Sigmoid colon (tissue), 7 donors: ENCODE results near the gene OTUB1. TPM values are rescaled to one million over a fixed set of nuclear protein-coding genes. Genes with fewer than 3 reads are reported as not detected.

ENCODE experiments used
- DNase-seq: peaks from one replicate; pipeline ENCODE4 v3.0.0-alpha.2; 2019
- H3K27ac ChIP-seq, 4 donors: fragments of 200-600 bp; sonication (generic); one replicate each; pipeline ENCODE4 v1.5.1; 2016 to 2019; ENCODE audit warnings: mild to moderate bottlenecking in 1 of 4
- H3K27me3 ChIP-seq, 3 donors: fragments of 200-600 bp; sonication (generic); one replicate each; pipeline ENCODE4 v1.5.1; 2019; ENCODE audit warnings: mild to moderate bottlenecking in 1 of 3
- H3K36me3 ChIP-seq, 4 donors: fragments of 200-600 bp; sonication (generic); one replicate each; pipeline ENCODE4 v1.5.1; 2016 to 2019
- H3K4me1 ChIP-seq, 4 donors: fragments of 200-600 bp; sonication (generic); one replicate each; pipeline ENCODE4 v1.5.1; 2017 to 2019
- H3K4me3 ChIP-seq, 4 donors: fragments of 200-600 bp; sonication (generic); one replicate each; pipeline ENCODE4 v1.5.1; 2017 to 2019; ENCODE audit warnings: mild to moderate bottlenecking in 2 of 4, moderate library complexity in 1 of 4
- H3K9me3 ChIP-seq, 4 donors: fragments of 200-600 bp in 3 of 4; sonication (generic) in 3 of 4; one replicate each; pipeline versions ENCODE4 v1.5.1 to v1.6.1; 2013 to 2019
- CTCF ChIP-seq, 4 experiments: fragments of 450-650 bp in 3 of 4; fragments of 200-600 bp in 1 of 4; IDR thresholded peaks; one replicate each; pipeline ENCODE4 v1.5.1; 2016 to 2019; ENCODE audit warnings: antibody characterized with exemption in 4 of 4, mild to moderate bottlenecking in 3 of 4, moderate library complexity in 2 of 4
- EP300 ChIP-seq, 4 donors: sonication (generic); formaldehyde crosslinking; IDR thresholded peaks; one replicate each; pipeline ENCODE4 v1.6.1; 2017; ENCODE audit warnings: antibody characterized with exemption in 4 of 4
- POLR2A ChIP-seq, 2 donors: fragments of 450-650 bp; IDR thresholded peaks; one replicate each; pipeline ENCODE4 v1.6.1; 2016; ENCODE audit warnings: antibody characterized with exemption in 2 of 2, mild to moderate bottlenecking in 2 of 2, moderate library complexity in 2 of 2
- POLR2AphosphoS5 ChIP-seq, 4 donors: sonication (generic); formaldehyde crosslinking; IDR thresholded peaks; one replicate each; pipeline ENCODE4 v1.6.1; 2017; ENCODE audit warnings: antibody characterized with exemption in 4 of 4
- WGBS, 2 donors: extraction: QIAGEN DNeasy Blood & Tissue Kit; methylation state at CpG; one replicate each; pipeline ENCODE4 v1.1.7; 2013; 5-methylcytosine and 5-hydroxymethylcytosine counted together
- intact Hi-C: fragments of 100-400 bp; cut with DNase I; formaldehyde crosslinking; loops from one replicate; pipeline ENCODE4 v1.15.1; 2023
- polyA plus RNA-seq, 3 donors: library from polyadenylated mRNA; stranded (reverse); fragments of 200-250 nt; gene quantifications; one replicate each; pipeline ENCODE4 v1.2.3, GENCODE V29; 2013
- total RNA-seq, 4 donors: library from RNA; depleted of rRNA; stranded (reverse); fragments of >200 nt; gene quantifications; one replicate each; pipeline ENCODE4 v1.1.0, GENCODE V29; 2016
- donor health status: healthy with polysubstance abuse.
- donor health status: Bipolar disorder and iron deficiency.
- donor health status: healthy.

The OTUB1 gene
- total and polyA plus RNA-seq, 7 donors = 44.8 to 96.4 (median 61.7) TPM

DNA sequence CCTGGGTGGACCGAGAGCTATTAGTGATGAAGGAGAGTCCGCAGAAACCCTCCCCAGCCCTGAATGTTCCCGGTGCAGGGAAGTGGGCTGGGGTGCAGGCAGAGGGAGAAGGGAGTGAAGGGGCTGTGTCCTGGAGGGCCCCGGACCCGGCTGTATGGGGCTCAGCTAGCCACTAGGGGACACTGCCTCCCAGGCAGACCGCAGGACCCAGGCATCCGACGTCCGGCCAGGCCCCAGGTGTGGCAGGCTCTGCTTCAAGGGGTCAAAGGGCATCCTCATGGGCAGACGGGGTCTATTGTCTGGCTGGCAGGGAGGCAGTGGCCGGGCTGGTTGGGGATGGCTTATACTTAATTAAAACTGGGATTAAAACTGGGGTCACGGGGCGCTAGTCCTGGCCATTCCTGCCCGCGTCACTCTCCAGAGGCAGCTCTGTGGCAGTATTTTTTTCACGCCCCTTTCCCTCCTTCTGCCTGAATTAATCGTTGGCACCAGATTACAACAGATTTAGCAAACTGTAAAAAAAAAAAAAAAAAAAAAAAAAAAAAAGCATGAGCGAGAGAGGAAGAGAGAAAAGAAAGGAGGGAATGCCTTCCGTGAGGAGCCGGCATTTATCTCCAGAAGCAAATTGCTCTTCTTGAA lies 54.6 kb downstream of the OTUB1 start:
- Histone ChIP-seq H3K27me3 (no peaks in the 10 kb centered on the region), H3K9me3 (no peaks in the 10 kb centered on the region), H3K4me3 (no peak overlapping the region), H3K4me1 (peaks cover 0 to 37% (median 12%) of the 10 kb centered on the region in 4 donors), H3K36me3 (no peaks in the 10 kb centered on the region), H3K27ac (peak overlapping the region in 2 of 4 donors; percentile 26 to 28)
- intact Hi-C loops = no loop called here
- 62 to 71% methylated on average over 20 of the region's 20 CpGs for WGBS, 2 donors
- peak; percentile 23 to 54 (median 43) for TF ChIP-seq CTCF (IDR thresholded peaks at IDR 0.05)
- TF ChIP-seq EP300 (IDR thresholded peaks at IDR 0.05) = no peak
- DNase-seq = no peak

DNA sequence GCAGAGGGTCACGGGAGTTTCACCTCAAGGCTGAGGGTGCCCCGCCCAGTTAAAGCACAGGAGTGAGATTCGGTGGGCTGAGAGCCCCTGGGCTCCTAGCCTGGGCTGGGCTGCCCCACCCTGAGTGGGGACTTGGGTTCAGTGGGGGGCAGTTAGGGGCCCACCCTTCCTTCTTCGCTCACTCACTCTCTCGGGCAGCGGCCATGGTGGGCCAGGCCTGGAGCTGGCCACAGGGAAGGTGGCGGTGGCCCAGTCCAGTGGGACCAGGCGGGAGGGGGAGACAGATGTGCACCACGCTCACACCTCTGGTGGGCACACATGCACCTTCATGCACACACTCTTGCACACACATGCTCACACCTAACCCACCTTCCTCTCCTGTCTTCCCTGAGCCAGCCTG lies 55.6 kb downstream of the OTUB1 start:
- peak overlapping the region in 3 of 4 donors; percentile 23 to 28 (median 26) for H3K27ac ChIP-seq
- H3K27me3 ChIP-seq = no peaks in the 10 kb centered on the region
- no peak for TF ChIP-seq CTCF (IDR thresholded peaks at IDR 0.05)
- no peak for TF ChIP-seq POLR2AphosphoS5 (IDR thresholded peaks at IDR 0.05)
- WGBS, 2 donors = 87 to 92% methylated on average over 9 of the region's 9 CpGs
- H3K9me3 ChIP-seq = no peaks in the 10 kb centered on the region
- no peaks in the 10 kb centered on the region for H3K36me3 ChIP-seq
- peaks cover 0 to 27% (median 2%) of the 10 kb centered on the region in 4 donors for H3K4me1 ChIP-seq
- no peak overlapping the region for H3K4me3 ChIP-seq
- intact Hi-C loops = no loop called here
- no peak for DNase-seq

DNA sequence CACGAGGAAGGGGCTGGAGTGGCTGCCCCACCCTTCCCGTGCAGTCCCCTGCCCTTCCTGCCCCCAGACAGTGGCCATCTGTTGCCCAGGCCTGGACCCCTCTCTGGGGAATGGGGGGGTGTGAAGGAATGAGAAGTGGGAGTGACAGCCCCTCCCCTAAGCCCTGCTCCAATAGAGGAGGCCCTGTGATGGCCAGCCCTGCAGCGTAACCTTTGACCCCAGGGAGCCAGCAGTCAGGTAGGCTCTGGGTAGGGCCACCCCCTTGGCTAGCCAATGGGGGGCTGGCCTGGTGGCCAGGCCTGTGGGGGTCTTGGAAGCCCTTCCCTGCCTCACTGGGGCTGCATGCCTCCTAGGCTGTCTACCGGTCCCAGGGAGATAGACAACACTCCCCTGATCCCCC lies 56.1 kb downstream of the OTUB1 start:
- no peak for TF ChIP-seq POLR2A (IDR thresholded peaks at IDR 0.05)
- no peak for TF ChIP-seq CTCF (IDR thresholded peaks at IDR 0.05)
- no peak for TF ChIP-seq POLR2AphosphoS5 (IDR thresholded peaks at IDR 0.05)
- TF ChIP-seq EP300 (IDR thresholded peaks at IDR 0.05) = no peak
- no peaks in the 10 kb centered on the region for H3K27me3 ChIP-seq
- no peak overlapping the region for H3K27ac ChIP-seq
- no peak overlapping the region for H3K4me3 ChIP-seq
- no peak for DNase-seq
- 81 to 83% methylated on average over 4 of the region's 4 CpGs for WGBS, 2 donors
- no peaks in the 10 kb centered on the region for H3K9me3 ChIP-seq
- H3K4me1 ChIP-seq = peaks cover 0 to 23% (median 0%) of the 10 kb centered on the region in 4 donors
- no peaks in the 10 kb centered on the region for H3K36me3 ChIP-seq
- intact Hi-C loops = no loop called here

GRCh38 chr11:64043545-64043944 lies 57.3 kb downstream of the OTUB1 start:
- Histone ChIP-seq H3K4me1 (peaks cover 0 to 21% (median 0%) of the 10 kb centered on the region in 4 donors), H3K27ac (no peak overlapping the region), H3K9me3 (no peaks in the 10 kb centered on the region), H3K4me3 (no peak overlapping the region), H3K36me3 (no peaks in the 10 kb centered on the region), H3K27me3 (no peaks in the 10 kb centered on the region)
- intact Hi-C loops = no loop called here
- 87 to 88% methylated on average over 5 of the region's 5 CpGs for WGBS, 2 donors
- no peak for DNase-seq
- no peak for TF ChIP-seq POLR2A (IDR thresholded peaks at IDR 0.05)
- TF ChIP-seq EP300 (IDR thresholded peaks at IDR 0.05) = no peak
- no peak for TF ChIP-seq POLR2AphosphoS5 (IDR thresholded peaks at IDR 0.05)

DNA sequence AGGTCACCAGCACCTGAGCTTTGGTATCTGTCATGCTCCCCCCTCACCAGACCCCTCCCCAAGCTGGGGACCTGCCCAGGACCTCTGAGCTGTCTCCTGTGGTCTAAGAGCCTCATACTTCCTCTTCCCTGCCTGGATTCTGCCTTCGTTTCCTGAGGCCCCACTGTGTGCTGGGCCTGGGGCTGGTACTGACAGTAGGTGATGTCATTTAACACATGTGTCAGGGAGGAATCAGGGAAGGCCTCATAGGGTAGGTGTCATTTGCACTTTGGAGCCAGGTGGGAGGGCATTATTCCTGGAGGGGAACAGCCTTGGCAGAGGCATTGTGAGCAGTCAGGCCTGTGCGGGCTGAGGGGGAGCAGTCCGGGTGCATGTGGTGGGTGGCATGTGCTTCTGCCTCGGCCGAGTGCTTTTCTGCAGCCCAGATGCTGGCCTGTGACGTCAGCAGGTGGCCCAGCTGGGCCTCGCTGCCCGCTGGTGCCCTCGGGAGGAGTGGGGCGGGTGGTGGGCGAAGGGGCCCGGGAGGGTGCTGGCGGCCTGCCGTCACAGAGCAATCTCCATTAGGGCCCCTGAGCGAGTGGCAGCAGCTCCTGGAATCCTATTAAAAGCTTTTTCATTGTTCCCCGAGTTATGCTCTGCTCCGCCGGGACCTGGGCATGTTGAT lies 58.6 kb downstream of the OTUB1 start:
- no peaks in the 10 kb centered on the region for H3K27me3 ChIP-seq
- DNase-seq = peak; percentile 79
- no peaks in the 10 kb centered on the region for H3K36me3 ChIP-seq
- no peak for TF ChIP-seq CTCF (IDR thresholded peaks at IDR 0.05)
- TF ChIP-seq POLR2AphosphoS5 (IDR thresholded peaks at IDR 0.05) = no peak
- no peak for TF ChIP-seq POLR2A (IDR thresholded peaks at IDR 0.05)
- TF ChIP-seq EP300 (IDR thresholded peaks at IDR 0.05) = no peak
- no peak overlapping the region for H3K4me3 ChIP-seq
- H3K27ac ChIP-seq = peak overlapping the region in 3 of 4 donors; percentile 51 to 60 (median 57)
- H3K9me3 ChIP-seq = no peaks in the 10 kb centered on the region
- intact Hi-C loops = no loop called here
- H3K4me1 ChIP-seq = peaks cover 0 to 21% (median 0%) of the 10 kb centered on the region in 4 donors
- 81 to 87% methylated on average over 18 of the region's 18 CpGs for WGBS, 2 donors
